ENCODE data around the gene RIC1.

The RIC1 gene

DNA sequence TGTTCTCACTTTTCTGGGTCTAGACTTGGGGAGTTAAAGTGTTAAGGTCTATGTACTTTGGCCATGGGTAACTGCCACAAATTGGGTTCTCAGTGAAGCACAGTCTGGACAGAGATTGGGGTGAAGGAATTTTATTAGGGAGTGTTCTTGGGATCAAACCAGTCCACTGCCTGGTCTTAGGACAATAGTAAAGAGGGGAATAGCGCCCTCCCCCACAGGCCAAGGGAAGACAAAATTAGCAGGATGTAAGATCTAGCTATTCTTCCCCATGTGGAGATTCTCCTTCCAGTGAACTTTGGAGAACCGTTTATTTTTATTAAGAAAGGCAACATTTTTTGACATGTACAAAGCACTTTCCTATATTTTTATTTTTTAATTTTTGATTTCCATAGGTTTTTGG, 18.4 kb upstream of the RIC1 start:
- no peak for DNase-seq
- CTCF ChIA-PET, result interaction anchor here (1.3 kb wide), 2 partner anchors 10 to 20 kb away, joined by 3 to 7 read pairs; no protein-coding TSS in a partner anchor
- no peaks in the 10 kb centered on the region for H3K36me3 ChIP-seq (ENCODE audit: control insufficient read depth in 4 of 4, insufficient read depth in 4 of 4, low read length in 3 of 4)

DNA sequence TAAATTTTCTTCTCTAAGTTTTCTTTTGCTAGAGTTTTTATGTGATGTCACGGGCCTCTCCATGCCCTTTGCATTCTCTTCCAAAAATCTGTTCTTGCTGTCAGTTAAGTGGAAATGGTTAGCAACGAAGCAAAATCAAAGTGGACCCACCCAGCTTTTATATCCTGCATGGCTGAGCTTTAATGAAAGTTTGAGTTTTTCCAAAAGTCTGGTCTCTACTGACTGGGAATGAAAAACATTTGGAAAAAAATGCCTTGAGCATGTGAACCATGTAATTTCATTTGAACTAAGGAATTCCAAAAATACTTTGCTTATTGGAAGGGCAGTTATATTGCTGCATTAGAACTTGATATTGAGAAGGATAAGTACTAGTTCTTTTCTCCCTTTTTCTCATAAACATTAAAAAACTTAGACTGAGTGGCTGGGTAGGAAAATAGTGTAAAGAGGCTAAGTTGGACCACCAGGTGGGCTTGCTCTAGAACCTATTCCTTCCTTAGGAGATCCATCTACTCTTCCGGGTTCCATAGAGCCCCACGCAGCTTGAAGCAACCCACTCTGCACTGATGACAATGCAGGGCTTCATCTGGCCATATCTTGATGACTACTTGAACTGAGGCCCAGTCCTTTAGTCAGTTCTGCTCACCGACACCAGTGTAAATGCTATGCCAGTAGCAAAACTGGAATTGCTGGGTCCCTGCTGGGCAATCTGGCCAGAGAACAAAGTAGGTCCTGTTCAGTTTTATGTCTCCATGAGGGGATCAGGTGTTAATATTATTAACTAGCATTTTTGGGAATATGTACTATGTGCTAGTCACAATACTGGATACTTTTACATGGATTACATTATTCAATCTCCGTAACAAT, 17.4 kb upstream of the RIC1 start:
- Histone ChIP-seq H3K4me3 (ENCODE audit: control insufficient read depth in 1 of 7, extremely low read depth in 1 of 7, insufficient read depth in 4 of 7, low read depth in 2 of 7, low read length in 6 of 7) (no peak overlapping the region), H3K9me3 (ENCODE audit: control extremely low read depth in 1 of 5, control insufficient read depth in 4 of 5, insufficient read depth in 2 of 5, low read depth in 1 of 5, low read length in 4 of 5) (no peaks in the 10 kb centered on the region), H3K27me3 (replicated peaks in 2 of 5; ENCODE audit: control insufficient read depth in 4 of 5, insufficient read depth in 5 of 5, low read length in 4 of 5) (no peaks in the 10 kb centered on the region), H3K4me1 (ENCODE audit: control extremely low read depth in 1 of 4, control insufficient read depth in 4 of 4, insufficient read depth in 4 of 4, low read length in 3 of 4) (peaks cover 0 to 9% (median 5%) of the 10 kb centered on the region in 4 experiments), H3K36me3 (ENCODE audit: control insufficient read depth in 4 of 4, insufficient read depth in 4 of 4, low read length in 3 of 4) (no peaks in the 10 kb centered on the region), H3K27ac (ENCODE audit: insufficient read depth in 1 of 2, low read depth in 1 of 2, low read length in 2 of 2, poor library complexity in 1 of 2, severe bottlenecking in 2 of 2) (no peak overlapping the region)
- no peak for DNase-seq
- ChIA-PET CTCF (interaction anchor here (1.1 to 2.0 kb wide), 5 partner anchors 11 to 162 kb away, joined by 3 to 6 read pairs (median 3); no protein-coding TSS in a partner anchor), POLR2A (interaction anchor here (0.6 kb wide), 1 partner anchor 16 kb away, joined by 6 read pairs; no protein-coding TSS in a partner anchor)
- 94% methylated on average over 4 of the region's 6 CpGs for whole genome bisulfite sequencing (ENCODE audit: insufficient coverage)

More for the DNA sequence above, 18.4 kb upstream of the RIC1 start:
- Histone ChIP-seq H3K4me3 (ENCODE audit: control insufficient read depth in 1 of 7, extremely low read depth in 1 of 7, insufficient read depth in 4 of 7, low read depth in 2 of 7, low read length in 6 of 7) (no peak overlapping the region), H3K27me3 (replicated peaks in 2 of 5; ENCODE audit: control insufficient read depth in 4 of 5, insufficient read depth in 5 of 5, low read length in 4 of 5) (no peaks in the 10 kb centered on the region), H3K4me1 (ENCODE audit: control extremely low read depth in 1 of 4, control insufficient read depth in 4 of 4, insufficient read depth in 4 of 4, low read length in 3 of 4) (peaks cover 0 to 9% (median 5%) of the 10 kb centered on the region in 4 experiments), H3K27ac (ENCODE audit: insufficient read depth in 1 of 2, low read depth in 1 of 2, low read length in 2 of 2, poor library complexity in 1 of 2, severe bottlenecking in 2 of 2) (no peak overlapping the region), H3K9me3 (ENCODE audit: control extremely low read depth in 1 of 5, control insufficient read depth in 4 of 5, insufficient read depth in 2 of 5, low read depth in 1 of 5, low read length in 4 of 5) (no peaks in the 10 kb centered on the region)
- WGBS (ENCODE audit: insufficient coverage), result 83% methylated on average over 1 of the region's 2 CpGs
- POLR2A ChIA-PET, result no interaction called here

DNA sequence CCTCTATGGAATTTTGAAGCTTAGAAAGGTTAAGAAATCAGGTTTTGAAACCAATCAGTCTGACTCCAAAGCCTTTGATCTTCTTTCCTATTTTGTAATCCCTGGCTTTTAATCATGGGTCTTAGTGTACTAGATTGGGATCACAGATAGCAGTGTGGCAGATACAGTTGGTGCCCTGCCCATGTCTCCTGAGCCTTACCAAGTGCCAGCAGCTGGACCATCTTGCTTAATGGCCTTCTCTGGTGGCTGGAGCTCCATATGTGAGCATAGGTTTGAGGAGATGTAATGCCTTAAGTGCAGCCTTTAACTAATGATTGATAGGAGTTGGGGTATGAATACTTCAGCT, 16.7 kb upstream of the RIC1 start:
- H3K4me1 ChIP-seq (ENCODE audit: control extremely low read depth in 1 of 4, control insufficient read depth in 4 of 4, insufficient read depth in 4 of 4, low read length in 3 of 4), result peaks cover 0 to 9% (median 5%) of the 10 kb centered on the region in 4 experiments
- CTCF ChIA-PET, result interaction anchor here (1.1 to 2.0 kb wide), 5 partner anchors 11 to 161 kb away, joined by 3 to 6 read pairs (median 3); no protein-coding TSS in a partner anchor
- H3K4me3 ChIP-seq (ENCODE audit: control insufficient read depth in 1 of 7, extremely low read depth in 1 of 7, insufficient read depth in 4 of 7, low read depth in 2 of 7, low read length in 6 of 7), result no peak overlapping the region
- no peaks in the 10 kb centered on the region for H3K36me3 ChIP-seq (ENCODE audit: control insufficient read depth in 4 of 4, insufficient read depth in 4 of 4, low read length in 3 of 4)
- POLR2A ChIA-PET, result interaction anchor here (0.6 kb wide), 1 partner anchor 16 kb away, joined by 6 read pairs; no protein-coding TSS in a partner anchor
- H3K27ac ChIP-seq (ENCODE audit: insufficient read depth in 1 of 2, low read depth in 1 of 2, low read length in 2 of 2, poor library complexity in 1 of 2, severe bottlenecking in 2 of 2), result no peak overlapping the region
- no peak for DNase-seq
- H3K9me3 ChIP-seq (ENCODE audit: control extremely low read depth in 1 of 5, control insufficient read depth in 4 of 5, insufficient read depth in 2 of 5, low read depth in 1 of 5, low read length in 4 of 5), result no peaks in the 10 kb centered on the region
- no peaks in the 10 kb centered on the region for H3K27me3 ChIP-seq (replicated peaks in 2 of 5; ENCODE audit: control insufficient read depth in 4 of 5, insufficient read depth in 5 of 5, low read length in 4 of 5)

DNA sequence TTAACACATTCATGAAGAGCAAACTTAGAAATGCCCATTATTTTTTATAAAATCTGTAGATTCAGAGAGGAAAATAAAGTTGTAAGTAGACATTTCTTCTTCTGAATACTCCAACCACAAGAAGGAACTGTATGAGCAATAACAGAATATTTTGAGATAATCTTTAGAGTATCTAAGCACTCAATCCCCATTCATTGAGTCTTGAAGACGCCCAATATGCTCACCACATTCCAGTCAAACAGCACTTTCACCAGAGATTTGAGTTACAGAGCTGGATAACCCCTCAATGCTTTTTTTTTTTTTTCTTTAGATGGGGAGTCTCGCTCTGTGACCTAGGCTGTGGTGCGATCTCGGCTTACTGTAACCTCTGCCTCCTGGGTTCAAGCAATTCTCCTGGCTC, 14.7 kb upstream of the RIC1 start:
- H3K4me1 ChIP-seq (ENCODE audit: control extremely low read depth in 1 of 4, control insufficient read depth in 4 of 4, insufficient read depth in 4 of 4, low read length in 3 of 4), result peaks cover 0 to 7% (median 2%) of the 10 kb centered on the region in 4 experiments
- POLR2A ChIA-PET, result no interaction called here
- no CpG with 5 or more reads among the region's 4 CpGs for WGBS (ENCODE audit: insufficient coverage)
- CTCF ChIA-PET, result interaction anchor here (0.6 to 1.3 kb wide), 3 partner anchors 13 to 151 kb away, joined by 3 to 4 read pairs (median 4); no protein-coding TSS in a partner anchor
- no peak for DNase-seq
- H3K4me3 ChIP-seq (ENCODE audit: control insufficient read depth in 1 of 7, extremely low read depth in 1 of 7, insufficient read depth in 4 of 7, low read depth in 2 of 7, low read length in 6 of 7), result no peak overlapping the region
- H3K27ac ChIP-seq (ENCODE audit: insufficient read depth in 1 of 2, low read depth in 1 of 2, low read length in 2 of 2, poor library complexity in 1 of 2, severe bottlenecking in 2 of 2), result no peak overlapping the region
- H3K9me3 ChIP-seq (ENCODE audit: control extremely low read depth in 1 of 5, control insufficient read depth in 4 of 5, insufficient read depth in 2 of 5, low read depth in 1 of 5, low read length in 4 of 5), result no peaks in the 10 kb centered on the region
- H3K36me3 ChIP-seq (ENCODE audit: control insufficient read depth in 4 of 4, insufficient read depth in 4 of 4, low read length in 3 of 4), result no peaks in the 10 kb centered on the region
- H3K27me3 ChIP-seq (replicated peaks in 2 of 5; ENCODE audit: control insufficient read depth in 4 of 5, insufficient read depth in 5 of 5, low read length in 4 of 5), result no peaks in the 10 kb centered on the region

DNA sequence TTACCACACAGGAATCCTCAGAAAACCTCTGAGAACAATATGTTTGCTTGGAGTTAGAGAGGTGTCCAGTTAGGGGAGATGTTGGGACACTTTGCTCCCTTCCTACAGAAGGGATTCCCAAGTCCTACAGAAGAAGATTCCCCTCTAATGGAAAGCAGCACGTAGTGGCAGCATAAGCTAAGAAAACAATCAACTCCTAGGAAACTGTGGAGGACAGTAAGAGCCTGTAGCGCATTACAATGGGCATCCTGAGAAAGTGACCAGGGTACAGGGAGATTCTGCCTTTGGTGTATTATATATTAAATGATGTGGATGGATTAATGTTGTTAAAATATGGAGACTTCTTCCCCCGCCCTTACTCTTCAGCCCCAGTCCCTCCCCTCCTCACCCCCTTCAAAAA, 13.9 kb upstream of the RIC1 start:
- WGBS (ENCODE audit: insufficient coverage), result no CpG with 5 or more reads among the region's 3 CpGs
- H3K27me3 ChIP-seq (replicated peaks in 2 of 5; ENCODE audit: control insufficient read depth in 4 of 5, insufficient read depth in 5 of 5, low read length in 4 of 5), result no peaks in the 10 kb centered on the region
- DNase-seq, result no peak
- POLR2A ChIA-PET, result no interaction called here
- no peaks in the 10 kb centered on the region for H3K36me3 ChIP-seq (ENCODE audit: control insufficient read depth in 4 of 4, insufficient read depth in 4 of 4, low read length in 3 of 4)
- H3K27ac ChIP-seq (ENCODE audit: insufficient read depth in 1 of 2, low read depth in 1 of 2, low read length in 2 of 2, poor library complexity in 1 of 2, severe bottlenecking in 2 of 2), result no peak overlapping the region
- peaks cover 0 to 4% (median 1%) of the 10 kb centered on the region in 4 experiments for H3K4me1 ChIP-seq (ENCODE audit: control extremely low read depth in 1 of 4, control insufficient read depth in 4 of 4, insufficient read depth in 4 of 4, low read length in 3 of 4)
- no peak overlapping the region for H3K4me3 ChIP-seq (ENCODE audit: control insufficient read depth in 1 of 7, extremely low read depth in 1 of 7, insufficient read depth in 4 of 7, low read depth in 2 of 7, low read length in 6 of 7)
- no peaks in the 10 kb centered on the region for H3K9me3 ChIP-seq (ENCODE audit: control extremely low read depth in 1 of 5, control insufficient read depth in 4 of 5, insufficient read depth in 2 of 5, low read depth in 1 of 5, low read length in 4 of 5)
- CTCF ChIA-PET, result interaction anchor here (0.6 kb wide), 1 partner anchor 8 kb away, joined by 3 read pairs; no protein-coding TSS in a partner anchor

DNA sequence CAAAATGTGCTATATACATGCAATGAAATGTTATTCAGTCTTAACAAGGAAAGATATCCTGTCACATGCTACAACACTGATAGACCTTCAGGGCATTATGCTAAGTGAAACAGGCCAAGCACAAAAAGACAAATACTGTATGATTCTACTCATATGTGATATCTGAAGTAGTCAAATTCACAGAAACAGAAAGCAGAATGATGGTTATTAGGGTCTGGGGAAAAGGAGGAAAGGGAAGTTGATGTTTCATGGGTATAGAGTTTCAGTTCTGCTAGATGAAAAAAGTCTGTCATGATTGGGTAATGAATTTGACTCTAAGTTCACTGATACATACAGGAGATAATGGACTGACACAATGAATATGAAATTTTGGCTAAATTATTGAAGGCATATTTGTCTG, 11.2 kb upstream of the RIC1 start:
- no peaks in the 10 kb centered on the region for H3K27me3 ChIP-seq (replicated peaks in 2 of 5; ENCODE audit: control insufficient read depth in 4 of 5, insufficient read depth in 5 of 5, low read length in 4 of 5)
- no peak overlapping the region for H3K27ac ChIP-seq (ENCODE audit: insufficient read depth in 1 of 2, low read depth in 1 of 2, low read length in 2 of 2, poor library complexity in 1 of 2, severe bottlenecking in 2 of 2)
- ChIA-PET POLR2A (no interaction called here), CTCF (no interaction called here)
- H3K36me3 ChIP-seq (ENCODE audit: control insufficient read depth in 4 of 4, insufficient read depth in 4 of 4, low read length in 3 of 4), result peaks cover 0 to 2% (median 0%) of the 10 kb centered on the region in 4 experiments
- H3K4me1 ChIP-seq (ENCODE audit: control extremely low read depth in 1 of 4, control insufficient read depth in 4 of 4, insufficient read depth in 4 of 4, low read length in 3 of 4), result peaks cover 0 to 4% (median 1%) of the 10 kb centered on the region in 4 experiments
- DNase-seq, result peak in 2 of 3 donors; percentile 48 to 56
- H3K9me3 ChIP-seq (ENCODE audit: control extremely low read depth in 1 of 5, control insufficient read depth in 4 of 5, insufficient read depth in 2 of 5, low read depth in 1 of 5, low read length in 4 of 5), result no peaks in the 10 kb centered on the region
- H3K4me3 ChIP-seq (ENCODE audit: control insufficient read depth in 1 of 7, extremely low read depth in 1 of 7, insufficient read depth in 4 of 7, low read depth in 2 of 7, low read length in 6 of 7), result no peak overlapping the region

DNA sequence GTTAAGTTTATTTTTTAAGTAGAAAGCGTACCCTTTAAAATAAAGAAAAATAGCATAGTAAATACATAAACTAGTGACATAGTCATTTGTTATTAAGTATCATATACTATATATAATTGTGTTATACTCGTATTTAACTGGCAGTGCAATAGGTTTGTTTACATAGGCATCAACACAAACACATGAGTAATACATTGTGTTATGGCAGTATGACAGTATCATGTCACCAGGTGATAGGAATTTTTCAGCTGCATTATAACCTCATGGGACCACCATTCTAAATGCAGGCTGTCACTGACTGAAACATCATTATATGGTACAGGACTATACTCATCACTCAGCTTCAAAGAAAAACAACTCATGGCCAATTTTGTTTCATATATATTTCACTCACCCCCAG, 8.4 kb upstream of the RIC1 start:
- Histone ChIP-seq H3K27ac (ENCODE audit: insufficient read depth in 1 of 2, low read depth in 1 of 2, low read length in 2 of 2, poor library complexity in 1 of 2, severe bottlenecking in 2 of 2) (no peak overlapping the region), H3K4me3 (ENCODE audit: control insufficient read depth in 1 of 7, extremely low read depth in 1 of 7, insufficient read depth in 4 of 7, low read depth in 2 of 7, low read length in 6 of 7) (no peak overlapping the region), H3K27me3 (replicated peaks in 2 of 5; ENCODE audit: control insufficient read depth in 4 of 5, insufficient read depth in 5 of 5, low read length in 4 of 5) (no peaks in the 10 kb centered on the region), H3K4me1 (ENCODE audit: control extremely low read depth in 1 of 4, control insufficient read depth in 4 of 4, insufficient read depth in 4 of 4, low read length in 3 of 4) (peaks cover 5 to 19% (median 9%) of the 10 kb centered on the region in 4 experiments), H3K9me3 (ENCODE audit: control extremely low read depth in 1 of 5, control insufficient read depth in 4 of 5, insufficient read depth in 2 of 5, low read depth in 1 of 5, low read length in 4 of 5) (no peaks in the 10 kb centered on the region), H3K36me3 (ENCODE audit: control insufficient read depth in 4 of 4, insufficient read depth in 4 of 4, low read length in 3 of 4) (peaks cover 0 to 8% (median 0%) of the 10 kb centered on the region in 4 experiments)
- ChIA-PET CTCF (no interaction called here), POLR2A (no interaction called here)
- WGBS (ENCODE audit: insufficient coverage), result no CpG with 5 or more reads among the region's 2 CpGs
- no peak for DNase-seq
